HepG2 (cell line): ENCODE results near the gene TP53I3. TPM values are rescaled to one million over a fixed set of nuclear protein-coding genes. Genes with fewer than 3 reads are reported as not detected.

ENCODE experiments used
- BCL6 ChIP-seq: IDR thresholded peaks from 2 replicates; pipeline ENCODE4 v1.6.1; 2016; ENCODE audit warnings: missing genetic modification reagents, missing compliant biosample characterization
- GTF3A ChIP-seq: sonication (generic); formaldehyde crosslinking; conservative IDR thresholded peaks from 2 replicates; pipeline ENCODE4 v1.4.0; 2020; ENCODE audit warnings: mild to moderate bottlenecking, missing genetic modification reagents
- KDM5B ChIP-seq: sonication (generic); formaldehyde crosslinking; IDR thresholded peaks from 2 replicates; pipeline ENCODE4 v1.4.0; 2020; ENCODE audit warnings: missing genetic modification reagents, mild to moderate bottlenecking, borderline replicate concordance
- MBD4 ChIP-seq: IDR thresholded peaks from 2 replicates; pipeline ENCODE4 v1.6.1; 2012; ENCODE audit warnings: low read length, inconsistent platforms, borderline replicate concordance
- MBNL3 ChIP-seq: fragments of 250-450 bp; sonication (Bioruptor Pico); conservative IDR thresholded peaks from 2 replicates; pipeline ENCODE4 v1.8.0; 2022; ENCODE audit warnings: mild to moderate bottlenecking, inconsistent platforms
- TEAD2 ChIP-seq: sonication (generic); formaldehyde crosslinking; IDR thresholded peaks from 2 replicates; pipeline ENCODE4 v1.9.0; 2021; ENCODE audit warnings: missing genetic modification reagents
- ZNF18 ChIP-seq: sonication (generic); formaldehyde crosslinking; IDR thresholded peaks from 2 replicates; pipeline ENCODE4 v1.8.0; 2022; ENCODE audit warnings: mild to moderate bottlenecking, missing genetic modification reagents; ENCODE audit not compliant: insufficient replicate concordance
- ZNF292 ChIP-seq: sonication (generic); formaldehyde crosslinking; IDR thresholded peaks from 2 replicates; pipeline ENCODE4 v1.8.1; 2022; ENCODE audit warnings: mild to moderate bottlenecking, low read depth, missing genetic modification reagents, borderline replicate concordance
- ZNF431 ChIP-seq: sonication (generic); formaldehyde crosslinking; IDR thresholded peaks from 2 replicates; pipeline ENCODE4 v1.9.0; 2022; ENCODE audit warnings: missing genetic modification reagents, low read depth, mild to moderate bottlenecking, borderline replicate concordance
- ZNF629 ChIP-seq: sonication (generic); formaldehyde crosslinking; conservative IDR thresholded peaks from 2 replicates; pipeline ENCODE4 v1.5.0; 2020; ENCODE audit warnings: missing genetic modification reagents
- ZNF747 ChIP-seq: sonication (generic); formaldehyde crosslinking; IDR thresholded peaks from 2 replicates; pipeline ENCODE4 v1.8.1; 2023; ENCODE audit warnings: missing genetic modification reagents, mild to moderate bottlenecking, borderline replicate concordance
- polyA plus RNA-seq, 8 experiments: library from polyadenylated mRNA; depleted of rRNA in 3 of 8; stranded (reverse) in 7 of 8; unstranded in 1 of 8; fragments of >200 nt; fragmentation: Illumina TruSeq in 4 of 8; extraction: Trizol in 4 of 8; gene quantifications; 2 replicates each; pipeline versions ENCODE4 v1.2.1 to v1.2.3, GENCODE V29; 2011 to 2016; ENCODE audit warnings: low read depth in 4 of 8, missing spikeins in 1 of 8, mixed read lengths in 1 of 8; ENCODE audit not compliant: insufficient read depth in 1 of 8
- total RNA-seq, 5 experiments: library from RNA; depleted of rRNA; stranded (reverse); fragments of >200 nt; fragmentation: Illumina TruSeq; extraction: Trizol; gene quantifications; 2 replicates each; pipeline ENCODE4 v1.2.3, GENCODE V29; 2016; ENCODE audit warnings: low read depth in 1 of 5
- TF ChIP-seq, protein P1 (sequence below): sonication (generic); formaldehyde crosslinking; conservative IDR thresholded peaks from 2 replicates; pipeline ENCODE4 v1.8.0; 2022; ENCODE audit warnings: mild to moderate bottlenecking, moderate library complexity, missing genetic modification reagents
- TF ChIP-seq, protein P2 (sequence below): IDR thresholded peaks from 2 replicates; pipeline ENCODE4 v1.6.1; 2016; ENCODE audit warnings: low read depth, borderline replicate concordance
- TF ChIP-seq, protein P3 (sequence below): sonication (generic); formaldehyde crosslinking; IDR thresholded peaks from 2 replicates; pipeline ENCODE4 v1.4.0; 2020; ENCODE audit warnings: missing genetic modification reagents, mild to moderate bottlenecking, borderline replicate concordance
- TF ChIP-seq, protein P4 (sequence below): sonication (generic); formaldehyde crosslinking; IDR thresholded peaks from 2 replicates; pipeline ENCODE4 v1.9.0; 2021; ENCODE audit warnings: missing genetic modification reagents, mild to moderate bottlenecking, borderline replicate concordance

The TP53I3 gene
- total and polyA plus RNA-seq, 2 of the 13 experiments (the other 11 are each of a cell fraction or from before 2014, with no cell fraction given) = 25.0 to 44.1 TPM

DNA sequence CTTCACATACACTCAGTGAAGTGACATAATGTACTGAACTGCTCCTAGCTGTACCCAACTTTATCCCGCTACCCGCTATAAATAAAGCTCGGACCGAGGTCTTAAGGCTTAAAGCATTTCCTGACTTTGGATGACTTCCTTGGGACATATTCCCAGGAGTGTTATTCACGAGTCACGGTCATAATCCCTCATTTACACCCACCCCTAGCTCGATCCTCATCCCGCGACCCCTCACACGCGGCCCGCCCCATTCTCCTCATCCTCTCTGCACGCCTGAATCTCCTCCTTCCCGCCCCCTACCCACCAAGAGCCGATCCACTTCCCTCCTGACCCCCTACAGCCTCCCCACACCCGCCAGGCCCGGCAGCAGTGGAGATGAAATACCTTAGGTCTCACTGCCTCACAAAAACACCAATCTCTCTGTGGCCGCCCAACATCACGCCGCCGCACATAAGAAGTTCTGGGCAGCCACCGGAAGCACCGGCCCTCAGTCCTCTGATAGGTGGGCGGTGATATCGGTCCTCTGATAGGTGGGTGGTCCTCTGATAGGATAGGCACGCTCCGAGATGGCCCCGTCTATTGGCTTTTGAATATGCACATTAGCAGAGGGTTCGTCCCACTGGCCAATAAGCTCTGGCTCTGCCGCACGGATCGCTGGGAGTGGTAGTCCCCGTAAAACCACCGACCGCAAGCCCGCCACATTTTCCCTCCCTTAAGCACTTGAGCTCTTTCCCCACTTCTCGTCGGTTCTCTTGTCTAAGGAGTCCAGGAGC, 37.5 kb downstream of the TP53I3 start, which contains the start of gene WDCP (continued):
- TF ChIP-seq ZNF292 (CRISPR knock-in tag) (no peak), ZNF629 (CRISPR knock-in tag) (0 out of 2 replicates have a peak, but pooled peaks have one; percentile 9), MBNL3 (CRISPR knock-in tag) (no peak), ZNF18 (peak; percentile 63), ZNF747 (CRISPR knock-in tag) (no peak; the same call in 1 of the 2 replicates), ZNF431 (no peak), TEAD2 (CRISPR knock-in tag) (no peak), KDM5B (CRISPR knock-in tag) (peak; percentile 80; the same call in 1 of the 2 replicates), GTF3A (CRISPR knock-in tag) (no peak; the same call in 1 of the 2 replicates), MBD4 (no peak), BCL6 (CRISPR knock-in tag) (no peak)
- TF ChIP-seq, protein P1, sequence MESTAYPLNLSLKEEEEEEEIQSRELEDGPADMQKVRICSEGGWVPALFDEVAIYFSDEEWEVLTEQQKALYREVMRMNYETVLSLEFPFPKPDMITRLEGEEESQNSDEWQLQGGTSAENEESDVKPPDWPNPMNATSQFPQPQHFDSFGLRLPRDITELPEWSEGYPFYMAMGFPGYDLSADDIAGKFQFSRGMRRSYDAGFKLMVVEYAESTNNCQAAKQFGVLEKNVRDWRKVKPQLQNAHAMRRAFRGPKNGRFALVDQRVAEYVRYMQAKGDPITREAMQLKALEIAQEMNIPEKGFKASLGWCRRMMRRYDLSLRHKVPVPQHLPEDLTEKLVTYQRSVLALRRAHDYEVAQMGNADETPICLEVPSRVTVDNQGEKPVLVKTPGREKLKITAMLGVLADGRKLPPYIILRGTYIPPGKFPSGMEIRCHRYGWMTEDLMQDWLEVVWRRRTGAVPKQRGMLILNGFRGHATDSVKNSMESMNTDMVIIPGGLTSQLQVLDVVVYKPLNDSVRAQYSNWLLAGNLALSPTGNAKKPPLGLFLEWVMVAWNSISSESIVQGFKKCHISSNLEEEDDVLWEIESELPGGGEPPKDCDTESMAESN = no peak; the same call in 1 of the 2 replicates
- TF ChIP-seq, protein P2, sequence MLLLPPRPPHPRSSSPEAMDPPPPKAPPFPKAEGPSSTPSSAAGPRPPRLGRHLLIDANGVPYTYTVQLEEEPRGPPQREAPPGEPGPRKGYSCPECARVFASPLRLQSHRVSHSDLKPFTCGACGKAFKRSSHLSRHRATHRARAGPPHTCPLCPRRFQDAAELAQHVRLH (CRISPR knock-in tag) = peak; percentile 77; the same call in 1 of the 2 replicates
- TF ChIP-seq, protein P3, sequence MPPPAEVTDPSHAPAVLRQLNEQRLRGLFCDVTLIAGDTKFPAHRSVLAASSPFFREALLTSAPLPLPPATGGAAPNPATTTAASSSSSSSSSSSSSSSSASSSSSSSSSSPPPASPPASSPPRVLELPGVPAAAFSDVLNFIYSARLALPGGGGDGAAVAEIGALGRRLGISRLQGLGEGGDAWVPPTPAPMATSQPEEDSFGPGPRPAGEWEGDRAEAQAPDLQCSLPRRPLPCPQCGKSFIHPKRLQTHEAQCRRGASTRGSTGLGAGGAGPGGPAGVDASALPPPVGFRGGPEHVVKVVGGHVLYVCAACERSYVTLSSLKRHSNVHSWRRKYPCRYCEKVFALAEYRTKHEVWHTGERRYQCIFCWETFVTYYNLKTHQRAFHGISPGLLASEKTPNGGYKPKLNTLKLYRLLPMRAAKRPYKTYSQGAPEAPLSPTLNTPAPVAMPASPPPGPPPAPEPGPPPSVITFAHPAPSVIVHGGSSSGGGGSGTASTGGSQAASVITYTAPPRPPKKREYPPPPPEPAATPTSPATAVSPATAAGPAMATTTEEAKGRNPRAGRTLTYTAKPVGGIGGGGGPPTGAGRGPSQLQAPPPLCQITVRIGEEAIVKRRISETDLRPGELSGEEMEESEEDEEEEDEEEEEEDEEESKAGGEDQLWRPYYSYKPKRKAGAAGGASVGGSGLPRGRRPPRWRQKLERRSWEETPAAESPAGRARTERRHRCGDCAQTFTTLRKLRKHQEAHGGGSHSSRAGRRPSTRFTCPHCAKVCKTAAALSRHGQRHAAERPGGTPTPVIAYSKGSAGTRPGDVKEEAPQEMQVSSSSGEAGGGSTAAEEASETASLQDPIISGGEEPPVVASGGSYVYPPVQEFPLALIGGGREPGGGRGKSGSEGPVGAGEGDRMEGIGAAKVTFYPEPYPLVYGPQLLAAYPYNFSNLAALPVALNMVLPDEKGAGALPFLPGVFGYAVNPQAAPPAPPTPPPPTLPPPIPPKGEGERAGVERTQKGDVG (CRISPR knock-in tag) = no peak
- TF ChIP-seq, protein P4, sequence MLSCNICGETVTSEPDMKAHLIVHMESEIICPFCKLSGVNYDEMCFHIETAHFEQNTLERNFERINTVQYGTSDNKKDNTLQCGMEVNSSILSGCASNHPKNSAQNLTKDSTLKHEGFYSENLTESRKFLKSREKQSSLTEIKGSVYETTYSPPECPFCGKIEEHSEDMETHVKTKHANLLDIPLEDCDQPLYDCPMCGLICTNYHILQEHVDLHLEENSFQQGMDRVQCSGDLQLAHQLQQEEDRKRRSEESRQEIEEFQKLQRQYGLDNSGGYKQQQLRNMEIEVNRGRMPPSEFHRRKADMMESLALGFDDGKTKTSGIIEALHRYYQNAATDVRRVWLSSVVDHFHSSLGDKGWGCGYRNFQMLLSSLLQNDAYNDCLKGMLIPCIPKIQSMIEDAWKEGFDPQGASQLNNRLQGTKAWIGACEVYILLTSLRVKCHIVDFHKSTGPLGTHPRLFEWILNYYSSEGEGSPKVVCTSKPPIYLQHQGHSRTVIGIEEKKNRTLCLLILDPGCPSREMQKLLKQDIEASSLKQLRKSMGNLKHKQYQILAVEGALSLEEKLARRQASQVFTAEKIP (CRISPR knock-in tag) = no peak
